Transverse colon (tissue), 3 donors: ENCODE measurements around the gene MTA2.

Experiments used
- EP300 ChIP-seq: sonication (generic); formaldehyde crosslinking; IDR thresholded peaks from one replicate; pipeline ENCODE4 v1.6.1; 2017; ENCODE audit warnings: antibody characterized with exemption, low read depth
- POLR2A ChIP-seq: fragments of 450-650 bp; IDR thresholded peaks from one replicate; pipeline ENCODE4 v1.6.1; 2016; ENCODE audit warnings: antibody characterized with exemption, mild to moderate bottlenecking, moderate library complexity
- TF ChIP-seq, protein P1 (sequence below), 5 experiments: fragments of 200-600 bp in 3 of 5; fragments of 450-650 bp in 2 of 5; sonication (generic) in 3 of 5; IDR thresholded peaks; 1 replicate in 2 of 5; 2 replicates in 3 of 5; pipeline ENCODE4 v1.5.1; 2016 to 2017; ENCODE audit warnings: antibody characterized with exemption in 5 of 5, inconsistent platforms in 3 of 5, mild to moderate bottlenecking in 2 of 5, moderate library complexity in 1 of 5

GRCh38 chr11:62553839-62554361, 47.8 kb downstream of the MTA2 start:
- TF ChIP-seq, protein P1, sequence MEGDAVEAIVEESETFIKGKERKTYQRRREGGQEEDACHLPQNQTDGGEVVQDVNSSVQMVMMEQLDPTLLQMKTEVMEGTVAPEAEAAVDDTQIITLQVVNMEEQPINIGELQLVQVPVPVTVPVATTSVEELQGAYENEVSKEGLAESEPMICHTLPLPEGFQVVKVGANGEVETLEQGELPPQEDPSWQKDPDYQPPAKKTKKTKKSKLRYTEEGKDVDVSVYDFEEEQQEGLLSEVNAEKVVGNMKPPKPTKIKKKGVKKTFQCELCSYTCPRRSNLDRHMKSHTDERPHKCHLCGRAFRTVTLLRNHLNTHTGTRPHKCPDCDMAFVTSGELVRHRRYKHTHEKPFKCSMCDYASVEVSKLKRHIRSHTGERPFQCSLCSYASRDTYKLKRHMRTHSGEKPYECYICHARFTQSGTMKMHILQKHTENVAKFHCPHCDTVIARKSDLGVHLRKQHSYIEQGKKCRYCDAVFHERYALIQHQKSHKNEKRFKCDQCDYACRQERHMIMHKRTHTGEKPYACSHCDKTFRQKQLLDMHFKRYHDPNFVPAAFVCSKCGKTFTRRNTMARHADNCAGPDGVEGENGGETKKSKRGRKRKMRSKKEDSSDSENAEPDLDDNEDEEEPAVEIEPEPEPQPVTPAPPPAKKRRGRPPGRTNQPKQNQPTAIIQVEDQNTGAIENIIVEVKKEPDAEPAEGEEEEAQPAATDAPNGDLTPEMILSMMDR (IDR thresholded peaks at IDR 0.05) = no peak
- TF ChIP-seq EP300 (no peak), POLR2A (no peak)
